IMR-90 (cell line): Measurements from ENCODE around the gene OR8B4. TPM values are rescaled to one million over a fixed set of nuclear protein-coding genes. Genes with fewer than 3 reads are reported as not detected.
"Not testable (repeated sequence)": the region's sequence is repeated elsewhere in the genome, so short reads cannot be mapped to it uniquely, and the experiment has no call there.

Experiments used
- ATAC-seq: fragments of 200-7000 bp; cut with Tn5 transposase; 2 replicates; pipeline ENCODE4 v1.9.1; 2020; ENCODE audit warnings: low read depth, mild to moderate bottlenecking, moderate library complexity
- BruUV-seq: library from RNA; stranded (reverse); fragments of 400-500 nt; replicated peaks from 2 replicates; lab custom pipeline; 2021; lab: Mats Ljungman, UMichigan
- CTCF ChIA-PET: fragments of 300-600 bp; formaldehyde crosslinking; extraction: SDS; loops from one replicate; lab custom pipeline; 2021; ENCODE audit warnings: antibody characterized with exemption; lab: Yijun Ruan, JAX
- POLR2A ChIA-PET: fragments of 300-600 bp; sonication (Branson Sonifier 250); formaldehyde crosslinking; loops from one replicate; lab custom pipeline; 2022; ENCODE audit warnings: antibody characterized with exemption; ENCODE audit not compliant: unreplicated experiment; lab: Charles Lee
- DNase-seq: peaks from one replicate; pipeline ENCODE4 v3.0.0; 2013
- H2AFZ ChIP-seq: replicated peaks from 2 replicates; pipeline ENCODE3; 2013; ENCODE audit warnings: low read length, mild to moderate bottlenecking; ENCODE audit not compliant: poor library complexity
- H2AK5ac ChIP-seq: 2 replicates; pipeline ENCODE4 v1.6.1; 2013; ENCODE audit warnings: low read depth, low read length, inconsistent platforms
- H2AK9ac ChIP-seq: replicated peaks from 2 replicates; pipeline ENCODE3; 2013; ENCODE audit warnings: mild to moderate bottlenecking, low read depth, low read length, moderate library complexity; ENCODE audit not compliant: poor library complexity
- H2BK120ac ChIP-seq: 2 replicates; pipeline ENCODE4 v1.6.1; 2013; ENCODE audit warnings: low read depth, low read length, inconsistent platforms
- H2BK15ac ChIP-seq: 3 replicates; pipeline ENCODE4 v1.6.1; 2013; ENCODE audit warnings: low read depth, low read length, inconsistent platforms
- H2BK20ac ChIP-seq: 2 replicates; pipeline ENCODE4 v1.6.1; 2013; ENCODE audit warnings: low read depth, mild to moderate bottlenecking, inconsistent platforms, low read length, moderate library complexity
- H2BK5ac ChIP-seq: 2 replicates; pipeline ENCODE4 v1.6.1; 2013; ENCODE audit warnings: mild to moderate bottlenecking, low read depth, low read length, inconsistent platforms; ENCODE audit not compliant: poor library complexity, severe bottlenecking
- H3K14ac ChIP-seq: replicated peaks from 2 replicates; pipeline ENCODE4 v1.6.1; 2013; ENCODE audit warnings: low read depth, low read length, inconsistent platforms
- H3K18ac ChIP-seq: 2 replicates; pipeline ENCODE4 v1.6.1; 2013; ENCODE audit warnings: low read depth, low read length, control low read depth
- H3K23ac ChIP-seq: 2 replicates; pipeline ENCODE4 v1.6.1; 2013; ENCODE audit warnings: low read depth, low read length, inconsistent platforms
- H3K27ac ChIP-seq: 2 replicates; pipeline ENCODE4 v1.5.1; 2013; ENCODE audit warnings: mild to moderate bottlenecking, control low read depth, low read length; ENCODE audit not compliant: insufficient read depth
- H3K27me3 ChIP-seq: 2 replicates; pipeline ENCODE4 v1.6.1; 2013; ENCODE audit warnings: low read length; ENCODE audit not compliant: control insufficient read depth, insufficient read depth
- H3K36me3 ChIP-seq: 2 replicates; pipeline ENCODE4 v1.6.1; 2013; ENCODE audit warnings: low read length, mixed read lengths; ENCODE audit not compliant: control insufficient read depth, insufficient read depth
- H3K4ac ChIP-seq: 2 replicates; pipeline ENCODE4 v1.6.1; 2013; ENCODE audit warnings: low read depth, low read length, inconsistent platforms
- H3K4me1 ChIP-seq: 2 replicates; pipeline ENCODE4 v1.6.1; 2013; ENCODE audit warnings: low read length, mixed read lengths; ENCODE audit not compliant: control insufficient read depth, insufficient read depth
- H3K4me2 ChIP-seq: 2 replicates; pipeline ENCODE4 v1.6.1; 2013; ENCODE audit warnings: low read depth, mild to moderate bottlenecking, control low read depth, low read length, moderate library complexity
- H3K4me3 ChIP-seq: 2 replicates; pipeline ENCODE4 v1.5.1; 2013; ENCODE audit warnings: low read depth, mild to moderate bottlenecking, control low read depth, low read length, moderate library complexity; ENCODE audit not compliant: insufficient read depth
- H3K56ac ChIP-seq: 2 replicates; pipeline ENCODE4 v1.6.1; 2013; ENCODE audit warnings: low read length, inconsistent platforms; ENCODE audit not compliant: insufficient read depth; ENCODE audit errors: extremely low read depth
- H3K79me1 ChIP-seq, 2 experiments: 2 replicates each; pipeline ENCODE4 v1.6.1; 2013; ENCODE audit warnings: low read length in 2 of 2, inconsistent platforms in 1 of 2, low read depth in 1 of 2
- H3K9ac ChIP-seq: 2 replicates; pipeline ENCODE4 v1.6.1; 2013; ENCODE audit warnings: low read depth, low read length, control low read depth
- H3K9me1 ChIP-seq: 2 replicates; pipeline ENCODE4 v1.6.1; 2013; ENCODE audit warnings: low read length, inconsistent platforms; ENCODE audit not compliant: insufficient read depth
- H3K9me3 ChIP-seq: 2 replicates; pipeline ENCODE4 v1.6.1; 2013; ENCODE audit warnings: low read length; ENCODE audit not compliant: control insufficient read depth, insufficient read depth
- H4K20me1 ChIP-seq: 2 replicates; pipeline ENCODE4 v1.6.1; 2013; ENCODE audit warnings: low read length, inconsistent platforms; ENCODE audit not compliant: insufficient read depth
- H4K5ac ChIP-seq: 2 replicates; pipeline ENCODE4 v1.6.1; 2013; ENCODE audit warnings: mild to moderate bottlenecking, low read depth, low read length, control low read depth
- H4K8ac ChIP-seq, 2 experiments: 2 replicates each; pipeline ENCODE4 v1.6.1; 2013; ENCODE audit warnings: low read depth in 2 of 2, low read length in 2 of 2, control low read depth in 1 of 2, inconsistent platforms in 1 of 2
- H4K91ac ChIP-seq: 2 replicates; pipeline ENCODE4 v1.6.1; 2013; ENCODE audit warnings: low read depth, low read length, inconsistent platforms; ENCODE audit not compliant: insufficient read depth
- WGBS, 2 experiments: methylation state at CpG; one replicate each; pipeline versions ENCODE4 v1.1.5 to v1.1.7; 2013; ENCODE audit warnings: missing lambda C conversion rate in 2 of 2; ENCODE audit not compliant: insufficient read length in 1 of 2; ENCODE audit errors: extremely low coverage in 2 of 2; 5-methylcytosine and 5-hydroxymethylcytosine counted together
- dilution Hi-C: fragments of 300-500 bp; cut with HindIII; formaldehyde crosslinking; loops from one replicate; pipeline ENCODE4 v1.14.3; 2018; ENCODE audit warnings: low sequenced_read_pairs; ENCODE audit not compliant: unreplicated experiment
- in situ Hi-C: fragments of 300-500 bp; cut with MboI; formaldehyde crosslinking; loops from 3 replicates; pipeline ENCODE4 v1.14.3; 2019; ENCODE audit warnings: low sequenced_read_pairs, inconsistent platforms, mixed read lengths
- intact Hi-C: fragments of 100-400 bp; cut with micrococcal nuclease; formaldehyde crosslinking; loops from 2 replicates; pipeline ENCODE4 v1.10.0; 2022
- polyA plus RNA-seq, 3 experiments: library from polyadenylated mRNA; depleted of rRNA; stranded (reverse); fragments of >200 nt; gene quantifications; 2 replicates each; pipeline ENCODE4 v1.2.3, GENCODE V29; 2012; ENCODE audit warnings: low replicate concordance in 1 of 3
- total RNA-seq: library from RNA; depleted of rRNA; stranded (reverse); fragments of >200 nt; gene quantifications from 2 replicates; pipeline ENCODE4 v1.2.3, GENCODE V29; 2012

Gene OR8B4
- total and polyA plus RNA-seq, 2 of the 4 experiments (the other 2 are of a cell fraction), result not detected

- H4K8ac ChIP-seq, H3K79me1 ChIP-seq, POLR2A ChIA-PET, H3K27me3 ChIP-seq, H3K27ac ChIP-seq, CTCF ChIA-PET, H3K4ac ChIP-seq, H3K14ac ChIP-seq, H3K4me3 ChIP-seq, H4K91ac ChIP-seq, H2AK9ac ChIP-seq, H3K18ac ChIP-seq, H2BK15ac ChIP-seq, H2AFZ ChIP-seq, H3K9me3 ChIP-seq, DNase-seq, H3K4me2 ChIP-seq, dilution Hi-C loops, intact Hi-C loops, H3K36me3 ChIP-seq, H3K23ac ChIP-seq, H2AK5ac ChIP-seq, H3K56ac ChIP-seq, H3K4me1 ChIP-seq, H3K9me1 ChIP-seq, H4K5ac ChIP-seq, in situ Hi-C loops, H4K20me1 ChIP-seq, H2BK120ac ChIP-seq, H3K9ac ChIP-seq, BruUV-seq, H2BK20ac ChIP-seq, ATAC-seq, H2BK5ac ChIP-seq: not testable (repeated sequence)
- WGBS, 2 experiments, result 76% methylated on average over 4 of the region's 7 CpGs; no CpG with 5 or more reads in 1 of the 2 experiments
These were observed 34.7 kb upstream of the OR8B4 start for GRCh38 chr11:124459379-124459778.
